HG03442 (cell line): ENCODE data around the gene TEF.
A peak's percentile ranks its signal among the peaks of the same experiment; 100 is the strongest.
"Not testable (repeated sequence)": the region's sequence is repeated elsewhere in the genome, so short reads cannot be mapped to it uniquely, and the experiment has no call there.

Experiments
- ATAC-seq: cut with Tn5 transposase; IDR thresholded peaks from one replicate; pipeline ENCODE4 v1.9.1; 2021; ENCODE audit warnings: mild to moderate bottlenecking, moderate library complexity; ENCODE audit not compliant: unreplicated experiment

Gene TEF

GRCh38 chr22:41417622-41418390 lies 36.1 kb downstream of the TEF start:
- ATAC-seq, result no peak

- ATAC-seq, result no peak
Observed at GRCh38 chr22:41418717-41419116, 37.0 kb downstream of the TEF start.

GRCh38 chr22:41425660-41426365 lies 44.1 kb downstream of the TEF start:
- ATAC-seq, result no peak

- no peak for ATAC-seq
Observed at GRCh38 chr22:41429232-41429950, 47.6 kb downstream of the TEF start.

- ATAC-seq, result no peak
Observed at GRCh38 chr22:41429951-41430332, 48.2 kb downstream of the TEF start.

GRCh38 chr22:41431656-41432055 lies 49.9 kb downstream of the TEF start:
- ATAC-seq, result no peak

- not testable (repeated sequence) for ATAC-seq
Observed at GRCh38 chr22:41433480-41433879, 51.7 kb downstream of the TEF start.

GRCh38 chr22:41434361-41435003 lies 52.7 kb downstream of the TEF start:
- not testable (repeated sequence) for ATAC-seq

GRCh38 chr22:41435560-41435959 lies 53.8 kb downstream of the TEF start:
- no peak for ATAC-seq

GRCh38 chr22:41436322-41437113 lies 54.8 kb downstream of the TEF start:
- no peak for ATAC-seq

- no peak for ATAC-seq
Observed at GRCh38 chr22:41437198-41437597, 55.5 kb downstream of the TEF start.

- ATAC-seq, result not testable (repeated sequence)
Observed at GRCh38 chr22:41440511-41440910, 58.8 kb downstream of the TEF start.

GRCh38 chr22:41442240-41442792 lies 60.6 kb downstream of the TEF start:
- ATAC-seq, result no peak

- peak; percentile 53 for ATAC-seq
Observed at GRCh38 chr22:41444360-41445128, 62.8 kb downstream of the TEF start.

GRCh38 chr22:41445129-41446056 lies 63.7 kb downstream of the TEF start:
- no peak for ATAC-seq

GRCh38 chr22:41446057-41446501 lies 64.3 kb downstream of the TEF start:
- ATAC-seq, result no peak

- ATAC-seq, result peak; percentile 37
Observed at GRCh38 chr22:41446639-41447434, 65.1 kb downstream of the TEF start, which contains the start of gene TOB2. TSS of gene TOB2 (minus strand) at chr22:41446801. CDS start at chr22:41437345, 9,456 bp downstream.
